CD4-positive, alpha-beta T cell treated with Interleukin-6 for 4 hours (primary cell): ENCODE measurements around the gene CDH4.

Source experiments
- DNase-seq: peaks from one replicate; pipeline ENCODE4 v3.0.0-alpha.2; 2020; ENCODE audit warnings: mixed read lengths

CDH4 gene

DNA sequence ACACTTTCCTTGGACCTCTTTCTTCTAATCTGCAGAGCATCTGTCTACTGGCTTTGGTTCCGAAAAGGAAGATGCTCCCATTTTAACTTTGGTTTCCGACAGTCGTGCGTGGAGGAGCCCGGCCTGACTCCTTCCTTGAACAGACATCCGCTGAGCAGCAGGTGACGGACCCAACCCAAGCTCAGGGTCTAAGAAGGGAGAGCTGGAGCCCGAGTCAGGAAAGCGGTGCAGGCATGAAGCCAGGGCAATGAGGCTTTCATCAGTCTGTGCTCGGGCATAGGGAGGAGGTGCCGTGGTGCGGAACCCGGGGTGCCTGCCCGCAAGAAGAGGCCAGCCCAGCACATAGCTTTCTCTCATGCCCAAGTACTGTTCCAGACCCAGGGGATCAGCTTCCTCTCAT is 109.4 kb downstream of the CDH4 start:
- no peak for DNase-seq

DNA sequence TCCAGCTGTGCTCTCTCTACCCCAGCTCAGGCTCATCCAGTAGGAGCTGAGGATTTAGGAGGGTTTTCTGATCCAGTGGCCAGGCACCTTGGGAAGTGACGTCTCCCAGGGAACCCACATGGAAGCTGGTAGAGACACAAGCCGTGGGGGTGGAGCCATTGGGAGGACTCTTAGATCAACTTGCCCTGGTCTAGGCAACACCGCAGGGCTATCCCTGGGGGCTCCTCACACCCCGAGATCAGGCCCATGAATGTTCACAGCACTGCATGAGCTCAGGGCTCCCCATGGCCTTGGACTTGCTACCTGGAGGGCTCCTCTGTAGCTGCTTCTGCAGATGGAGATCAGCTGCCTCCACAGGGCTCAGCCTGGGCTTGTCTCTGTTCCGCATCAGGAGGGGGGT is 112.1 kb downstream of the CDH4 start:
- DNase-seq: no peak

DNA sequence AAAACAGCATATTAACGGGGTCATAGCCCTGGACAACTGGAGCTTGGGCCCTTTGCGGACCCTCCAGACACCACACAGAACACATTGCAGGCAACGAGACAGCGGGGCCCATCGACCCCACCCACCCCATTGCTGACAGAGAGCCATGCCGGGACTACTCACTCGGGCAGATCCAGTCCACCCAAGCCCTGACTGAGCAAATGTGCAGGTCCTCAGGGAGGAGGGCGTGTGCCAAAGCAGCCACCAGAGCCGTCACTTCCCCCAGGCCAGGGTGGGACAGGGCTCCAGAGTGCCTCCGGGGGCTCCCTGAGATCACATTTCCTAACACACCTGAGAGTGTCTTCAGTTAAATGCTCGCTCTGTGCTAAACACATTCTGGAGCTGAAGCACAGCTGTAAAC is 114.9 kb downstream of the CDH4 start:
- DNase-seq: no peak

DNA sequence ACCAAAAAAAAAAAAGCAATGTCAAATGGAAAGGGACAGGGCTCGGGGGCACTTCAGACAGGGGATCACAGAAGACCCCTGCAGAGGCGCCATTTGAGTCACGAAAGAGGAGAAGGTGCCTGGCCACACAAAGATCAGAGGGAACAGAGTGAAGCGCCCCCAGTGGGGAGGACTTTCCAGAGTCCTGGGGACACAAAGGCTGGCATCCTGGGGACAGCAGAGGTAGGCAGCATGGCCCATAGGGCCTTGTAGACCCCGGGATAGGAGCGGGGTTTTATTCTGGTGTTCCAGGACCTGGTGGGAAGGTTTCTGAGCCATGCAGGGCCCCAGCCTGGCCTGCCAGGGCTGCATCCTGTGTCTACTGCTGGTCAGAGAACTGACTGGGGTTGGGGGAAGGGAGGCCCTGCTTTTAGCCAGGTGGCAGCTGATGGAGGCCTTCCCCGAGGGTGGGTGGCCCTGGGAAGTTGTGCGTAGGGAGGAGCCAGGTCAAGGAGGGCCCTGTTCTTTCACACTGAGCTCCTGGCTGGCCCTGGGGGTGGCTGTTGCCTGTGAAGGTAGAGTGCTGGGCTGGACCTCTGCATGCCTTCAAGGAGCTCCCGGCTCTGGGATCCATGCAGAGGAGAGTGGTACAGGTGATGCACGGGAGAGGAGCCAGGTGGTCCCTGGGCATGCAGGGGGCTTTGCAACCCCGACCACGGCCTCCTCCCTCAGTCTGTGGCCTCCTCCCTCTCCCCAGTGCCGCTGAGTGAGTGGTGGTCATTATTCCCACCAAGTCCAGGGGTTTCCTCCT is 117.9 kb downstream of the CDH4 start:
- no peak for DNase-seq

DNA sequence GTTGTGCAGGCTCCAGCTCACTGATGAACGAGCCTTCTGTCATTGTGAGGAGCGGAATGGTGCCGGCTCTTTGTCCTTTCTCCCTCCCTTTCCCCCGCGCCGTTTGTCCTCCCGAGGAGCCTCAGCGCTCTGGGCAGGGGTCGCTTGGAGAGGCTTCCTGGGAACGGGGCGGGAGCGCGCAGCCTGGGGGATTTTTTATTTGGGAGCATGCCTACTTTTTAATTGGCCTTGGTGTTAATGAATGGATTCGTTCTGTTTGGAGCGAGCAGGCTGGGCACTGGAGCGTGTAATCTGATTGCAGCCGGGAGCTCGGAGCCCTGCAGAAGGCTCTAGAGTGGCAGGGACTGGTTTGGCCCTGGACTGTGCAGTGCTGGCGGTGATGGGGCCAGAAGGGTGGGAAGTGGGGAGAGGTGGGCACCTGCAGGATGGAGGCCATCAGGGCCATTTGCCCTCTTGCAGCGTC is 118.8 kb downstream of the CDH4 start:
- DNase-seq: no peak

DNA sequence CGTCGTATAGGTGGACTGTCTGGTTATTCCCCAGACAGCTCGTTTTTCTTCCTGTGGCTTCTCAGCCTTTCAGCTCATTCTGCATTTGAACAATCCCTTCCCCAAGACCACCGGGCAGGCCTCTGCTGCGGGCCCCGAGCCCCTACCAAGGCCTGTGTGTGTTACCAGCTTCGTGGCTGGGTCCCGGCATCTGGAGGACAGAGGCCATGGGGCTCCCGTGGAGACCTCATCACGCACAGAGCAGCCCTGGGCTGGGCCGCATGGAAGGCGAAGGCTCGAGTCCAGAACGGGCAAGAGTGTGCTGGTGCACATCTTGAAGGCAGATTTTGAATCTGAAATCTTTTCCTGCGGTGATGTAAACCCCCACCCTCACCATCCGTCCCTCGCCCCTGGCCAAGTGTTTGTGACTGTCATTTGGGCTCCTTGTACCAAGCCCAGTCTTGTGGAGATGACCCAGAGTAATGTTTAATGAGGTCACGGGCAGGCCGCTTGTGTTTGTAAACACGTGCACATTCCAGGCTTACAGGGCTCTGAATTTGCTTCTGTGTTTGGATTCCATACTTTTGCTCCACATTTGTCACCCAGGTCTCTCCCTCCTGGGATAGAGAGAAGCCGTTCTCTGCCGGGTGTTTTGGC is 119.6 kb downstream of the CDH4 start:
- DNase-seq: no peak

DNA sequence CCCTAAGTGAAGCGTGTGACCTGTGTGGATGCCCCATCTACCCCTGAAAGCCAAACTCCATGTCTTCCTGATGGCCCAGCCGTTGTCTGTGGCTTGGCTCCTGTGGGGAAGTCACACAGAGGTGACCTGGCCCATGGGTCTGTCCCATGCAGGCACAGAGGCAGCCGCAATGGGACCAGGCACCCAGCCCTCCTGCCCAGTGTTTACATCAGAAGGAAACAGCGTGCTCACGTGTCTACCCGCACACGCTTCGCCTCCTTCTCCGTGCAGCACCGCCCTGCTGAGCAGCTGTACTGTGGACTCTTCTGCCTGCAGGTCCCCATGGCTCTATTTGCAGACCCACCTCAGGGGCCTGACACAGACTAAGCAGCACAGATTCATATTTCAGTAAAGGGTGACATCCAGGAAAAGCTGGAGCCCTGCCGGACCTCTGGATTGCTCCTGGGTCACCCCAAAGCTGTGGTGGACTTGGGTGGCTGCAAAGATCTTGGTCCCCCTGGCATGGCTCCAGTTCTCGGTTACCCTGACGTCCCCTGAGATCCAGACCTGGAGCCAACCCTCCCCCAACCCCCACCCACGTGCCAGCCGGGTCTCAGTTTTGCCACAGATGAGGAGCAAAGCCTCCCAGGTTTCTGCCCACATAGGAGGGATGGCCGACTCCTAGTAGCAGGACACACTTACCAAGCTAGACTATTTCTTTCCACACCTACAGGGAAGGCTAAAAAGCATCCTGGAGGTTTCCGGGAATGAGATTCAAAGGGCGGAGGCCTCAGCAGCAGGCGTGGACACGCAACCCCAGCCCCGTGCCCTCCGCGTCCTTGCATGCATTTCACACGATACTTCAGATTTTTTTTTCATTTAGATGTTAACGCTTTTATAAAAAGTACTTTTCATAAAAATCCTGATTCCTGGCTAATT is 120.3 kb downstream of the CDH4 start:
- DNase-seq: no peak

DNA sequence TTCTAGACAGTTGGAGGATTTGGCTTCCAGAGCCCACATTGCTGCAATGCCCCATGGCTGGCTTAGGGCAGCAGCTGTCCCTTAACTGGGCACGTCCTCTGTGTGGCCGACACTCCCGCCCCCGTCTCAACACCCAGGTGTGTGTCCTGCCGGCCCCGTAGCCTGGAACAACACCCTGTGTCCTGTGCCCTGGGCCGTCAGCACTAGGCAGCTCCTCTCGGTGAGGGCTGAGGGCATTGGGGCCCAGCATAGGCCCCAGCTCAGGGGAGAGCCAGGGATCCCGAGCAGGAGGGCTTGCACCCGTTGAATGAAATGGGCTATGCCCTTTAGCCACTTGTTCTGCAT is 121.0 kb downstream of the CDH4 start:
- no peak for DNase-seq

DNA sequence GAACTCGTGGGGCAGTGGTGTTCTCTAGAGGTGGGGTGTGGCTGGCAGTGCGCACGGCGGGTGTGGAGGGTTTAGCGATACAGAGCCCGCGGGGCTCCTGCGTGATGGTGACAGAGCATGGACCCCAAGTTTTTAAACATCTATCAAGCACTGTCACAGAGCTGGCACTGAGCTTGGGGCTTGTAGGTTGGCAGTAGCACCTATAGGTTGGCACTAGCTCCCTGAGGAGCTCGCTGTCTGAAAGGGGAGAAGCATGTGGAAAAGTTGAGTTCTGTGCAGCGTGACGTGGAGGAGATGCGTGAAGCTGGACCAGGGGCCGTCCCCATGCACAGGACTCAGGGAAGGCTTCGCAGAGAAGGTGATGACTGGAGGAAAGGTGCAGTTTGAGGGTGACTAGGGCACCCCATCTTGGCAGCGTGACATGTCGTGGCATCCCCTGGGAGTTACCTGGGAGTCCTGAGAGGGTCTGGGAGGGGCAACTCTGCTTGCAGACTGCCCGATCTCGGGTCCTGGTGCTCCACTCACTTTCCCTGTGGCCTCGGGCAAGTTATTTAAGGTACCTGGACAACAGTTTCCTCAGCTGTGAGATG is 122.0 kb downstream of the CDH4 start:
- DNase-seq: no peak

DNA sequence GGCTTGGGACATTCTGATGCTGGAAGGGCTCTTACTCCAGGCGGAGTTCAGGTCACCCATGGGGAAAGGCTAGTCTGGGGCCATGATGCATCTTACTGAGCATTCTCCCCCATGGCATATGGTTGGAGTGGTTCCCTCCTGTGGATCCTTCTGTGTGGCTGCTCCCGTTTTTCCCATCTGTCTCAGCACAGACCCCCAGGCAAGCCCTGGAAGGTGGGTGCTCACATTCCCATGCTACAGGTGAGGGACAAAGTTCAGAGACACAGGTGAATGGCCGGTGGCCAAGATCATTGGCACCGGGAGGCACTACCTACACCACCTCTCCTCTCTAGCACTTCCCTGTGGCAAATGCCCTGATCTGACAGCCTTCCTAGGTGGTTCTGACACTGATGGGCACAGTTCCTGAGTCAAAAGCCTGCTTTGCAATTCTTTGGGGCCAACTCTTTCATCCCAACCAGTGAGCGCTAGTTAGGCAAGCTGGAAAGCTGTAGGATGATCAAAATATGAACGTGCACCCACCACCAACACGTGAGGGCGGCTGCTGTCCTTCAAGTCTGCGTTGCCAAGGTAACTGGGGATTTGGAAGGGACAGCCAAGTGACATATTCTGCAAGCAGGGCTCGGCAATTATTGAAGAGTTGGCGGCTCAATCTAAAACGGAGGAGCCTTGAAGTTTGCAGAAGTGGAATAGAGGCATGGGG is 124.6 kb downstream of the CDH4 start:
- no peak for DNase-seq

DNA sequence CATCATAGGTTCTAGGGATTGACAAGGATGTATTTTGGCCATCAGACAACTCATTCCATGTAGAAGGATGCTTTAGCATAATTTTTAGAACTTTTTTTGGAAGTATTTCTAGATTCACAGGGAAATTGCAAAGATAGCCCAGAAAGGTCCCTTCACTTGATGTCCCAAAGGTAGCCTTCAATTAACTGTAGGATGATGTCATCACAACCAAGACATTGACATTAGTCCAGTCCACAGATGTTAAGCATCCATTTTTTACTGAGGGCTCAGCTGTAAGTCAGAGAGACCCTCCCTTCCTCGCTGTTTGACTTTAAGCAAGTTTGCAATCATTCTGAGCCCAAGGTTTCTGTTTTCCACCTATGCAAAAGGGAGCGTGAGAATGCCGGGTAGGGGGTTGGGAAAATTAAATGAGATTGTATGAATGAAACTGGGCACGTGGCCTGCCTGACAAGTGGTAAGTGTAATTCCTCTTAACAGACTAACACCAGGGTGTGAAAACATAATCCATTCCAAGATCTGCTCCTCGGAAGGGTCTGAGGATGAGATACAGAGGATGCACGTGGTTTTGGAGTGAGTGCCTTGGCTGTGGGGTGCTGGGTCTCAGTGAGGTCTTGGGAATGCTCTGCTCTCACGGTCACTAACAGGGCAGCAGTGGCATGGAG is 126.8 kb downstream of the CDH4 start:
- DNase-seq: no peak

DNA sequence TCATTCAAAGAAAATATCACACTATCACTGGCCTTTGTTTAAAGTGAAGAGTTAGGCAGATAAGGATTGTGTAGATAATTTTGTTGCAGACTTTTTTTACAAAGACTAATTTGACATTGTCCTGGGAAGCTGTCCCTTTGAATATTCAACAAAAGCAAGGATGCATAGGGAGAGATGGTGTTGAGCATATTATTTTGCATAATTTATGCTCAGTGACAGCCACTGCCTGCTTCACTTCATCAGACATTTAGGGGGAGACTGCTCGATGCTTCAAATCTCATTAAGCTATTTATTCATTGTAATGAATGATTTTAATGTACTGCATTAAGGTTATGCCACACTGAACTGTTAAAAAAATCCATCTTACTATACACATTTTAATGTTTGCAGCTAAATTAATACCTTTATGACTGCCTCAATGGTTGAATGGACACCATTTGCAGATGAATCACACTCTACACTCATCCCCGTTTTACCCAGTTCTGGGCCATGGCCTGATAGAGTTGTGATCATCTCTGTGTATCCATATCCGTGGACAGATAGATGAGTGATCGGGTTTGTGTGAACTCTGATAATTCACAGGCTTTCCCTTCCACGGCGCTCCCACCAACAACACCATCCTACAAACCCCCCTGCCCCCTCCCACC is 128.0 kb downstream of the CDH4 start:
- no peak for DNase-seq

DNA sequence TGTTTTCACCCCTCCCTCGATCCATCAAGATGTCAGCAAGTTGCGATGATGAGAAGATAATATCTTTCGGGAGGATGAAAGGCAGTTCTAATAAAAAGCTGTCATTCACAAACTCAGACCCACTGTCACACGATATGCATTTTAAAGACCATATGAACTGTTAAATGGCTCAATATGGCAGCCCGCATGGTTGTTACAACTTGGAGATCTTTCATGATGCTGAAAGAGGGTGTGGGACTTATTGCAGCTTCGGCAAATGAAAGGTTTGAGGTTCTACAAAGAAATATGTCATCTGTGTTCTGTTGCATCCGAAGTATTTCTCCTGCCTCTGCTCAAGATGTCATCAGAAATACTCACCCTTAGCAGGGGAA is 128.5 kb downstream of the CDH4 start:
- no peak for DNase-seq

DNA sequence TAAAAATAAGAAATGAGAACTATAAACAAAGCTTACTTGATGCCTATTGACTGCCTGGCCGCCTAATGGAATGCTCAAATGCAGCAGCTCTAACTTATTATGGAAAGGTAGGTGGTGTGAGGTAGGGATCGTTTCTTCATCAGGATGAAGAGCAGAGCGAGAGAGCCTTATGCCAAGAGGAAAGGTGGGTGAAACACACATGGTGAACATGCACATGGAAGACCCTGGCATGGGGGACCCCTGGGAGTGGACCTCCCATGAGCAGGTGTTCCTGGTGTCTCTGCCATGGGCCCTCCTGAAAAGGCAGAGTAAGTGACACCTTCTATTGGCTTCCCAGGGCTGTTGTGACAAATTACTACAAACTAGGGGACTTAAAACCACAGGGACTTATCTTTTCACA is 130.1 kb downstream of the CDH4 start:
- DNase-seq: no peak

DNA sequence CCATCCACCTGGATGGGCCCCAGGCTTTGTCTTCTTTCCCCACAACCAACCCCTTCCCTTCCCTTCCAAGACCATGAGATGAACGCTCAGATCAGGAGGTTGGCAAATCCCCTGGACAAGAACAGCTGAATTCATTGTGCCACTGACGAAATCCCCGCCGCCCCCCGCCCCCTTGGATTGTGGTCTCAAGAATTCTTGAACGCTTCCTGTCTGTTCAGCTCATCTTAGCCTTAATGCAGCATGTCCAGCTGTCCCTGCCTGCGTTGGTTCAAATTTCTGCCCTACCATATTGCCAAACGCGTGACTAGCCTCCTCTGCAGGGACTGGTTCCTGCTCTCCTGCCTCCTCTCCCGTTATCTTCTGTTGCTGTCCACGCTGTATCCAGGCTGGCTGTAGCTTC is 133.2 kb downstream of the CDH4 start:
- DNase-seq: no peak

DNA sequence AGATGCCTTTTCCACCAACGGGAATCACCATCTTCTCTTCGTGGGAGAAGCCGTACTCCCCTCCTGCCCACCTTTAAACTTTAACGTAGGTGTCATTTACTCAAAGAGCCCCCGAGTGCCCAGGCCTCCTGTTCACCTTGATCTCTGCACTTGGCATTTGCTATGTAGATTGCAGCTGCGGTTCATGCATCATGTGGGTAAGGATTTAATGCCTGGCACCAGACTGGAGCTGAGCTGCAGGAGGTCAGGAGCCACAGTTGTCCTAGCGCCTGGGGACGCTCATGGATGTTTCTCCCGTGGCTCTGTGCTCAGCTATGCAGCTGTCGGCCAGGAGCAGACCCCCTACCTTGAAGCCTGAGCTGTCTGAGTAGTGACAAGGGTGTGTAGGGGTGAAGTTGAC is 133.7 kb downstream of the CDH4 start:
- DNase-seq: no peak

DNA sequence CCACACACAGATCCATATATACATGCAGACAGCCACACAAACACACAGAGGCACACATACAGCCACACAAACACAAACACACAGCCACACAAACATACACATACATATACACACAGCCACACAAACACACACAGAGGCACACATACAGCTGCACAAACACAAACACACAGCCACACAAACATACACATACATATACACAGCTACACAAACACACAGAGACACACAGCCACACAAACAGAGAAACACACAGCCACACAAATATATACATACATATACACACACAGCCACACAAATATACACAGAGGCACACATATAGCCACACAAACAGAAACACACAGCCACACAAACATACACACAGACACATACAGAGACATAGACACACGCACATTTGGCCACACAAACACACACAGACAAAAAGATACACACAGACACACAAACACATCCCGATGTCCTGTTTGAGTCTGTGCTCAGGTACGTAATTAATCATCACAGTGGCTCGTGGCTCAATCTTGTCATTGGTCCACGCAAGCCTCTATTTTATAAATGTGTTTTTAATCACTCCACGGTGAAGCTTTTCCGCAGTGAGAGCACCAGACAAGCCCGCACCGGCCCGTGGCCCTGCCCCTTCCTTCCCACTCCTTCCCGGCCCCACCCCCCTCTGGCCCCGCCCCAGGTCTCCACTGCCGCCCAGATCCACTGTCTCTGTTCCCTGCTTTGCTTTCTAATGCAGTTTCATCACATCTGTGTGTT is 135.3 kb downstream of the CDH4 start:
- no peak for DNase-seq

DNA sequence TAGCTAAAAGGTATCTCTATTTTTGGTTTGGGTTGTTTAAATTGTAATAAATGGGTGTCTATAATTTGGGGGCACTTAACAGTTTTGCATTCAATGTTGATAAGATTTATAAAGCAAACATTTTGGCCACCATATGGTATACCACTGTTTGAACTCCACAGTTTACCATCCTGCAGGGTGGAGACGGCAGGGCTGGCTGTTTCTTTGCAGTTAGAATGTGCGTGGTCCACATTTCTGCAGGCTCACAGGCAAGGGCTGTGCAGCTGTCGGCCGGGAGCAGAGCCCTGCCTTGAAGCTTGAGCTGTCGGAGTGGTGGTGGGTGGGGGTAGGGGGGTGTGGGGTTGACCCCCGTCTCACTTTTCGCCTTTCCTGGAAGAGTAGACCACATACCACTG is 135.9 kb downstream of the CDH4 start:
- no peak for DNase-seq

DNA sequence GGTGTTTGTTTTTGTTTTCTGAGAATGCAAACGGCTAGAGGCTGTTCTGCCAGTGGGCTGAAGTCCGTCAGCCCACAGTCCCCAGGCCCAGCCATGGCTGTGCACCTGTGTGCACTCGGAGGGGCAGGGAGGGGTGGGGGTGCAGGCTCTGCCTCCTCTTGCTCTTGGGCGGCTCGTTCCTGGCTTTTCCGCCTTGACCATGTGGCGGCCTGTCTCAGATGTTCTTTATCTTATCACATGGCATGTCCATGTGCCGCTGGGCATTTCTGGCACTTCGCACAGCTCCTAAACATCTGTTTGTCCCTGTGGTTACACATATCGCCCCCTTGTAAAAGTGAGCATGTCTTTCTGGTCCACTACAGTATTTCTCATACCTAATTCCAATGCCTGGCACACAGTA is 137.0 kb downstream of the CDH4 start:
- no peak for DNase-seq

DNA sequence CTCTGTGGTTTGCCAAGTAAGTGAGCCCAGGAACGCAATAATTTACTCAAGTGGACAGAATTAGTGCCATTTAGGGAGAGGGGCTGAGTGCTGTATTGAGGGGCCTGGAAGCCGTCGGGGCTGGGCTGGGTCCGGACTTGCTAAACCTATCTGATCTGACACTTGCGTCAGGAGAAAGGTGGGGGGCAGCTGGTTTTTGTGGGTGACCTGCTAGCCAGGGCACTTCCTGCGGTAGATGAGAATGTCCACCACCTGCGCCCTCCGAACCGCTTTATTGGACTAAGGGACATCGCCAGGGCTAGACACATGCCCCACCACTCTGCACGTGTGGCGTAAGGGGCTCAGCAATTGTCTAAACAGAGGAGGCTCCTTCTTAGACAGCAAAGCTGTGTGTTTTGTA is 139.1 kb downstream of the CDH4 start:
- no peak for DNase-seq
